Panc1 (cell line): ENCODE results near the gene NR6A1.

Source experiments
- SIN3A ChIP-seq: IDR thresholded peaks from 2 replicates; pipeline ENCODE4 v1.6.1; 2012; ENCODE audit warnings: low read depth, mild to moderate bottlenecking, low read length, moderate library complexity, borderline replicate concordance; ENCODE audit not compliant: insufficient read depth
- TF ChIP-seq, protein P1 (sequence below): fragments of 450-650 bp; IDR thresholded peaks from 2 replicates; pipeline ENCODE4 v1.5.1; 2017; ENCODE audit warnings: mild to moderate bottlenecking

DNA sequence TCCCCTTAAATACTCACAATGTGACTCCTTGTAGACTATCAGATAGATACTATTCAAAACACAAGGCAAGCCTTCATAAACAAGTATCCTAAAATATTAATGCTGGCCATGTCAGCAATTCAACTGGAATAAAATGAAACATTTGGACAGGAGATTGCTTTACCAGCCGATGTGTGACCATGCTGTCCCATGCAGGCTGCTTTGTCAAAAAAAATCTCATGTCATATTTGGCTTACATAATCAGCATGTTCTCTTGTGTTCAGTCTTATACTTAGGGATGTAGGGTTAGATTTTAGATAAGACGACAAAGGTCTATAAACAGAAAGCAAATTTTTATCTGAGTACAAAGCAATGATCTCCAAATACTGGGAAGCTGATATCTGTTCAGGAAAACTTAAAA is 108.5 kb downstream of the NR6A1 start:
- TF ChIP-seq, protein P1, sequence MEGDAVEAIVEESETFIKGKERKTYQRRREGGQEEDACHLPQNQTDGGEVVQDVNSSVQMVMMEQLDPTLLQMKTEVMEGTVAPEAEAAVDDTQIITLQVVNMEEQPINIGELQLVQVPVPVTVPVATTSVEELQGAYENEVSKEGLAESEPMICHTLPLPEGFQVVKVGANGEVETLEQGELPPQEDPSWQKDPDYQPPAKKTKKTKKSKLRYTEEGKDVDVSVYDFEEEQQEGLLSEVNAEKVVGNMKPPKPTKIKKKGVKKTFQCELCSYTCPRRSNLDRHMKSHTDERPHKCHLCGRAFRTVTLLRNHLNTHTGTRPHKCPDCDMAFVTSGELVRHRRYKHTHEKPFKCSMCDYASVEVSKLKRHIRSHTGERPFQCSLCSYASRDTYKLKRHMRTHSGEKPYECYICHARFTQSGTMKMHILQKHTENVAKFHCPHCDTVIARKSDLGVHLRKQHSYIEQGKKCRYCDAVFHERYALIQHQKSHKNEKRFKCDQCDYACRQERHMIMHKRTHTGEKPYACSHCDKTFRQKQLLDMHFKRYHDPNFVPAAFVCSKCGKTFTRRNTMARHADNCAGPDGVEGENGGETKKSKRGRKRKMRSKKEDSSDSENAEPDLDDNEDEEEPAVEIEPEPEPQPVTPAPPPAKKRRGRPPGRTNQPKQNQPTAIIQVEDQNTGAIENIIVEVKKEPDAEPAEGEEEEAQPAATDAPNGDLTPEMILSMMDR, result no peak
- TF ChIP-seq SIN3A, result no peak
